ENCODE data around the gene NEK6.

The NEK6 gene

GRCh38 chr9:124323904-124324303 lies 66.2 kb downstream of the NEK6 start:
- DNase-seq (ENCODE audit: low read depth in 1 of 2, low spot score in 1 of 2) = no peak
- TF ChIP-seq, protein P1, sequence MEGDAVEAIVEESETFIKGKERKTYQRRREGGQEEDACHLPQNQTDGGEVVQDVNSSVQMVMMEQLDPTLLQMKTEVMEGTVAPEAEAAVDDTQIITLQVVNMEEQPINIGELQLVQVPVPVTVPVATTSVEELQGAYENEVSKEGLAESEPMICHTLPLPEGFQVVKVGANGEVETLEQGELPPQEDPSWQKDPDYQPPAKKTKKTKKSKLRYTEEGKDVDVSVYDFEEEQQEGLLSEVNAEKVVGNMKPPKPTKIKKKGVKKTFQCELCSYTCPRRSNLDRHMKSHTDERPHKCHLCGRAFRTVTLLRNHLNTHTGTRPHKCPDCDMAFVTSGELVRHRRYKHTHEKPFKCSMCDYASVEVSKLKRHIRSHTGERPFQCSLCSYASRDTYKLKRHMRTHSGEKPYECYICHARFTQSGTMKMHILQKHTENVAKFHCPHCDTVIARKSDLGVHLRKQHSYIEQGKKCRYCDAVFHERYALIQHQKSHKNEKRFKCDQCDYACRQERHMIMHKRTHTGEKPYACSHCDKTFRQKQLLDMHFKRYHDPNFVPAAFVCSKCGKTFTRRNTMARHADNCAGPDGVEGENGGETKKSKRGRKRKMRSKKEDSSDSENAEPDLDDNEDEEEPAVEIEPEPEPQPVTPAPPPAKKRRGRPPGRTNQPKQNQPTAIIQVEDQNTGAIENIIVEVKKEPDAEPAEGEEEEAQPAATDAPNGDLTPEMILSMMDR (IDR thresholded peaks at IDR 0.05; ENCODE audit: insufficient read depth, low read length) = no peak
- TF ChIP-seq GABPA (IDR thresholded peaks at IDR 0.05; ENCODE audit: low read depth) (no peak), POLR2AphosphoS5 (IDR thresholded peaks at IDR 0.05; ENCODE audit: low read depth) (no peak), SPI1 (IDR thresholded peaks at IDR 0.05; ENCODE audit: borderline replicate concordance, low read depth) (no peak), REST (IDR thresholded peaks at IDR 0.05; ENCODE audit: insufficient replicate concordance, low read depth) (no peak)
- Histone ChIP-seq H3K27ac (replicated peaks) (no peak overlapping the region), H3K4me3 (replicated peaks; ENCODE audit: insufficient read depth, low read length) (no peak overlapping the region), H3K27me3 (ENCODE audit: insufficient read depth, poor library complexity, severe bottlenecking) (no peaks in the 10 kb centered on the region)

DNA sequence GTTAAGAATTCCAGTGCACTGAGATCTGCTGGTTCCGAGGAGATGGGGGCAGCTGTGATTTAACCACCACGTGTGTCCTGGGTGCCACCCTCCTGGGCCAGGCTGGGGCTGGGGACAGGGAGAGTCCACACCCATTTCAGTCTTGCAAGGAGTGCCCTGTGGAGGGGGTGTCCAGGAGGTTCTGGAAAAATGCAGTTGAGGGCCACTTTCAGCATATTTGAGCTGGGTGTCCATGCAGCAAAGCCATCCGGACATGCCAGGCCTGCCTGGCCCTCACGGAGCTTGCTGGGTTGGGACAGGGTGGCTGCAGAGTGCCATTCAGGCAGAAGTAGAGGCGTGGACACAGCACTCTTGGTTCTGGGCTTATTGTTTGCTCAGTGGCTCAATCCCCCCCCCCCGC lies 68.1 kb downstream of the NEK6 start:
- no peaks in the 10 kb centered on the region for H3K27me3 ChIP-seq (ENCODE audit: insufficient read depth, poor library complexity, severe bottlenecking)
- no peak for DNase-seq (ENCODE audit: low read depth in 1 of 2, low spot score in 1 of 2)
- H3K27ac ChIP-seq (replicated peaks) = no peak overlapping the region
- no peak overlapping the region for H3K4me3 ChIP-seq (replicated peaks; ENCODE audit: insufficient read depth, low read length)
- TF ChIP-seq, protein P1 (IDR thresholded peaks at IDR 0.05; ENCODE audit: insufficient read depth, low read length) = no peak
- no peak for TF ChIP-seq POLR2AphosphoS5 (IDR thresholded peaks at IDR 0.05; ENCODE audit: low read depth)

DNA sequence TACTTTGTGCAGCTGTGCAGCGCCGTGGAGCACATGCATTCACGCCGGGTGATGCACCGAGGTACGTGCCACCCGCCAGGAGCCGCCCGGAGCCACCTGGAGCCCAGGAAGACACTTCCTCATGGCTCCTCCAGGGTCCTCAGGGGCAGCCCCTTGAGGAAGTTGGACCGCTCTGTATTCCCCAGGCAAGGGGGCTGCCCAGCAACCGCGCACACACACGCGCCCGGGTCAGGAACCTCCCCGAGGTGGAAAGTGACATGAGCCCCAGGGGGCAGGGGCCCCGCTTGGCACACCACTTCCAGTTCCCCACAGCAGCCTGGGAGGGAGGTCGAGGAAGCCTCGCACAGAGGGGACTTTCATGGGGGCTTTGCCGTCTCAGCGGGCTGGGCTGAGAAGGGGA lies 68.6 kb downstream of the NEK6 start:
- TF ChIP-seq, protein P1 (IDR thresholded peaks at IDR 0.05; ENCODE audit: insufficient read depth, low read length) = no peak
- TF ChIP-seq SPI1 (IDR thresholded peaks at IDR 0.05; ENCODE audit: borderline replicate concordance, low read depth) (no peak), POLR2AphosphoS5 (IDR thresholded peaks at IDR 0.05; ENCODE audit: low read depth) (no peak), GABPA (IDR thresholded peaks at IDR 0.05; ENCODE audit: low read depth) (no peak), REST (IDR thresholded peaks at IDR 0.05; ENCODE audit: insufficient replicate concordance, low read depth) (no peak)
- no peaks in the 10 kb centered on the region for H3K27me3 ChIP-seq (ENCODE audit: insufficient read depth, poor library complexity, severe bottlenecking)
- no peak for DNase-seq (ENCODE audit: low read depth in 1 of 2, low spot score in 1 of 2)
- no peak overlapping the region for H3K27ac ChIP-seq (replicated peaks)
- no peak overlapping the region for H3K4me3 ChIP-seq (replicated peaks; ENCODE audit: insufficient read depth, low read length)

- TF ChIP-seq POLR2AphosphoS5 (IDR thresholded peaks at IDR 0.05; ENCODE audit: low read depth) = no peak
- TF ChIP-seq REST (IDR thresholded peaks at IDR 0.05; ENCODE audit: insufficient replicate concordance, low read depth) = no peak
- TF ChIP-seq SPI1 (IDR thresholded peaks at IDR 0.05; ENCODE audit: borderline replicate concordance, low read depth) = no peak
- TF ChIP-seq GABPA (IDR thresholded peaks at IDR 0.05; ENCODE audit: low read depth) = no peak
- TF ChIP-seq, protein P1 (IDR thresholded peaks at IDR 0.05; ENCODE audit: insufficient read depth, low read length) = no peak
- H3K27me3 ChIP-seq (ENCODE audit: insufficient read depth, poor library complexity, severe bottlenecking) = no peaks in the 10 kb centered on the region
- no peak overlapping the region for H3K4me3 ChIP-seq (replicated peaks; ENCODE audit: insufficient read depth, low read length)
- no peak overlapping the region for H3K27ac ChIP-seq (replicated peaks)
- no peak for DNase-seq (ENCODE audit: low read depth in 1 of 2, low spot score in 1 of 2)
These were observed 69.7 kb downstream of the NEK6 start for GRCh38 chr9:124327491-124327890.
